GM21360 (cell line): ENCODE data around the gene TMEM175.
"Not testable (repeated sequence)": the region's sequence is repeated elsewhere in the genome, so short reads cannot be mapped to it uniquely, and the experiment has no call there.

Experiments used
- ATAC-seq: cut with Tn5 transposase; IDR thresholded peaks from one replicate; pipeline ENCODE4 v1.9.1; 2021; ENCODE audit warnings: mild to moderate bottlenecking, moderate library complexity; ENCODE audit not compliant: unreplicated experiment

Gene TMEM175

GRCh38 chr4:987624-988513 lies 55.6 kb downstream of the TMEM175 start:
- ATAC-seq: no peak

DNA sequence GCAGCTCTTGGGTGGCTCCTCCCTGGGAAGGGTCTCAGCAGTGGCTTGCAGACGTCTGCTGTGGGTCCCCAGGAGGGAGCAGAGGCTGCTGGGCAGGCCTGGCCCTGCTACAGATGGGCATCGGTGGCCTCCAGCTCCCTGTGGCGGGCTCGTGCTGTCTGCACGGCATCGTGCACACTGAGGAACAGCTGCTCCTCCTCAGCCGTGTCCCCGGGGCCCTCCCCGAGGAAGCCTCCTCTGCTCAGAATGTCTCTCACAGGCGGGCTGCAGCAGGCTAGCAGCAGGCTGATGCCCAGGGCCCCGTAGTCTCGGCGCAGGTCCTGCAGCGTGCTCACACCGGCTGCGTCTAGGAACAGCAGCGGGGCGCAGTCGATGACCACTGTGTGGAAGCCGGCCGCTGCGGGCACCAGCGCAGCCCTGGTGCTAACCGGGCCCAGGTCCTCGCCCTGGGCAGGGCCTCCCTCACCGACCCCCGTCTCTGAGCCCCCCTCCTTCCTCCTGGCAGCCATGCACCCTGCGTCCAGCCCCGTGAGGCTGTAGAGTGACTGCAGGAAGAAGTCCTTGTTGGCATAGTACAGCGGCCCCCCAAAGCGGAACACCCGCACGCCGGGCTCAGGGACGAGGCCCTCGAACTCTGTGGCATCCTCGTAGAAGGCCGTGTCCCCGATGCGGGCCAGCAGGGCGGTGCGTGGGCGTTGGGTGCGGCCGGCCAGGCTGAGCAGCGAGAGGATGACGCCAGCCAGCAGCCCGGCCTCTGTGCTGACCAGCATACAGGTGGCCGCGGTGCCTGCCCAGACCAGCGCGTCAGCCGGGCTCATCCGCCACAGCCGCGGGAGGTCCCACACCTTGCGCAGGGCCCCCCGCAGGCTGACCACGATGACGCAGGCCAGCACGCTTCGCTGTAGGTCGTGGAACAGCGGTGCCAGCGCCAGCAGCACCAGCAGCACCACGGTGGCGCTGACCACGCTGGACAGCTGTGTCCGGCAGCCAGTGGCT lies 56.8 kb downstream of the TMEM175 start:
- ATAC-seq: no peak

GRCh38 chr4:989722-990471 lies 57.6 kb downstream of the TMEM175 start:
- ATAC-seq: no peak

DNA sequence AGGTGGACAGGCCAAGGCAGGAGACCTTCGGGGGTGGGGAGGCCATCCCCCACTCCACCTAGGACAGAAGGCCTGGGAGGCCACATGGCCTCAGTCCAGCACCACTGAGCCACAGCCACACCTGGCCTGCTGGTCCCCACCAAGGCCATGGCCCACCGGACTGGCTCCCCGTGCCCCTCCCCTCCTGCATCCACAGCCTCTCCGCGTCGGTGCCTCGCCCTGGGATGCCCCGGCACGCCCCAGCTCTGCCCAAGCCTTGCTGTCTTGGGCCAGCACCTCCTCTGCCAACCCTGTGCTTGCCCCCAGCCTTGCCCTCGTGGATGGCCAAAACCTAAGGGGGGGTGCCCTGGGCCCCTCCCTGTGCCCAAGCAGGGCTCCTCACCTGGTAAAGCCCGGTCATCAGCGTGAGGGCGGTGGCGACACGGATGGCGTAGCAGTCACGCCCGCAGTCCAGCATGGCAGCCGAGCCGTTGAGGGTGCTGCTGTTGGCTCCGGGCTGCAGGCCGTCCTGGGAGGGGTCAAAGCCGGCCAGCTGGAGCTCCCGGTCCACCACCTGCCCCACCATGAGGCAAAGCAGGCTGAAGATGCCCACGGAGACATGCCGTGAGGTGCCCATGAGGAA lies 58.6 kb downstream of the TMEM175 start:
- ATAC-seq: no peak

DNA sequence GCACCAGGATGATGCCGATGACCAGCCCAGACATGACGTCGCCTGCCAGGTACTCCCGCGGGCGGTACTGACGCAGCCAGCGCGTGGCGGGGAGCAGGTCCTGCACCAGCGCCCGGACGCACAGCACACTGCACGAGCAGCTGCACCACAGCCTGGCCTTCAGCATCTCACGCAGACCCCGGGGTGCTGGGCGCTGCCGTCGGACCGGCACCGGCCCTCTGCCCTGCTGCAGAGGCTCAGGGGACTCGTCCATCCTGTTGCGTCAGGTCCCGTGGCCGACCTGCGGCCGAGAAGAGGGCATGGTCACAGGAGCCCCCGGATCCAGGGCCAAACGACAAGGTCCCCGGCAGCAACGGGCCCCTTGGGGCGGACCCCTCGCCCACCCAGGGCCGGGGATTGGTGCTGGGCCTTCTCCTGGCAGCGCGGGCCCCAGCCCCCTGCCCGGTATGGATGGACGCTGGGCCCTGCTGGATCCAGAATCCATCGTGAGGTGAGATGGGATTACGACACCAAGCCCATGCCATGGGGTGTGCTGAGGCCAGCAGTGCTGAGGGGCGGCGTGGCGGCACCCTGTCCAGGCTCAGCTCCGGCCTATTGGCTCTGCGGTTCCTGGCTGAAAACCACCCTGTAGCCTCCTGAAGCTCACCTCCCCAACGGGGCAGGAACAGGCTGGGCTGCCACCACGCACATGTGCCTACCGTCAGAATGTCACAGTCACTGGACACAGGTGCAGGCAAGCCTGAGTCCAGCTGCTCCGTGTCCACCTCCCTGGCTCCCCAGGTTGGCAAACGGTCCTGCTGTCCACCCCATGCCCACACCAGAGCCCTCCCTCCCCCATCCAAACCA lies 59.4 kb downstream of the TMEM175 start:
- ATAC-seq: no peak

GRCh38 chr4:992297-993110 lies 60.2 kb downstream of the TMEM175 start:
- no peak for ATAC-seq

GRCh38 chr4:993111-994029 lies 61.1 kb downstream of the TMEM175 start, which contains the start of gene SLC26A1:
Gene SLC26A1, minus strand, starts transcription at chr4:993404. Its CDS starts 1,701 bp downstream, at chr4:991703.
- ATAC-seq: no peak

- no peak for ATAC-seq
These were observed 63.2 kb downstream of the TMEM175 start for GRCh38 chr4:995311-996026.

- ATAC-seq: no peak
These were observed 64.1 kb downstream of the TMEM175 start for GRCh38 chr4:996030-996996.

DNA sequence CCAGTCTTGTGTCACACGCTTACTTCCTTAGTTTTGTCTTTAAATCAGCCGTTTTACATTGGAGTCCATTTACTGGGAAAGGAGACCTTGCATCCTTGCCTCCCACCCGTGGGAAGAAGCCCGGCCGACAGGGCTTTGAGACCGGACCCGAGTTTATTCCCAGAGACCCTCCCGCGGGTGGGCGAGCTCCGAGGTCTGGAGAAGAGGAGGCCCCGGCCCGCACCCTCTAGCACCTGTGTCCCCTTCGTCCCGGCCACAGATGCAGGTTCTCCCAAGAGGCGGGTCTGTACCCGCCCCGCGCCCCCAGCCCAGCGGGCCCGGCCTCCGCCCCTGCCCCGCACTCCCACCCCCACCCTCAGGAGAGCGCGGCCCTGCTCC lies 64.7 kb downstream of the TMEM175 start:
- ATAC-seq: no peak

GRCh38 chr4:997375-998071 lies 65.3 kb downstream of the TMEM175 start:
- no peak for ATAC-seq

DNA sequence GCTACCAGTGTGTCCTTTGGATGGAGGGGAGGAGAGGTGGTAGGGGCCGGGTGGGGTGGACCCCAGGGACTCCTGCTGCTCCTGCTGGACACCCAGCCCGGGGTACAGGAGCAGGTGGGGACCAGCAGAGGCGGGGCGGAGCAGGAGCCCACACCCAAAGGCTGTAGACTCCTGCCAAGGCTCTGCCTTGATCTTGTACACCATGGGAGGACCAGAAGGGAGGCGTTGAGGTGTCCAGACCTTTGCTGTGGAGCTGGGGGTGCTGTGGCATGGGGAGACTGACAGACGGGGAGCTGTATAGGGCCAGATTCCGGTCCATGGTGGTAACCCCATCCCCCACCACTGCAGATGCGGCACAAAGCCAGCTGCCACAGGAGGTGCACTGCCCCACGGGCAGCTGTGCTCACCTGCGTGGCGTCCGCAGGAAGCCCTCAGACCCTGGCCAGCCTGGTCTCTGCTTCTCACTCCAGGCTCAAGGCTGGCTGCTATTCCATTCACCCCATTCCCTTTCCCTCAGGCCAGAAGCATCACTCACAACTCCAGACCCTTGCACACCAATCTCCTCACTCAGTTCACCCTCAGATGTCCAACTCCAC lies 65.9 kb downstream of the TMEM175 start:
- ATAC-seq: no peak

- ATAC-seq: not testable (repeated sequence)
These were observed 67.1 kb downstream of the TMEM175 start for GRCh38 chr4:999240-999863.

DNA sequence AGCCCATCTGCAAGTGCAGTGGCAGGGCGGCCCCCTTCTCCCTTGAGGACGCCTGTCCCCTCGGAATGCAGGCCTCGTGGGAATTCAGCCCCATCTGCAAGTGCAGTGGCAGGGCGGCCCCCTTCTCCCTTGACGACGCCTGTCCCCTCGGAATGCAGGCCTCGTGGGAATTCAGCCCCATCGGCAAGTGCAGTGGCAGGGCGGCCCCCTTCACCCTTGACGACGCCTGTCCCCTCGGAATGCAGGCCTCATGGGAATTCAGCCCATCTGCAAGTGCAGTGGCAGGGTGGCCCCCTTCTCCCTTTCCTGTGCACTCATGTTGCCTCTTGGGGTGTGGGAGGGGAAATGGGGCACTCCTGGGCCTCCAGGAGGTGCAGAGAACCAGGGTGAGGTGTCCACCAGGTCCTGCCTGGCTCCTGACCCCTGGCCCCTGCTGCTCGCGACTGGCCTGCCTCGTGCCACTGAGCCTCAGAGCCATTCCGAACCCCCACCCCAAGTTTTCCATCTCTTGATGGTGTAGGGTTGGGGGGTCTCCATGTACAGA lies 67.7 kb downstream of the TMEM175 start:
- ATAC-seq: no peak
